Activated naive CD8-positive, alpha-beta T cell treated with anti-CD3 and anti-CD28 coated beads, Interleukin-2, amount 50 U/mL, for 24 hours (primary cell): ENCODE measurements around the gene UBR1.
"Not testable (repeated sequence)": the region's sequence is repeated elsewhere in the genome, so short reads cannot be mapped to it uniquely, and the experiment has no call there.

Source experiments
- ATAC-seq: fragments of 150-1000 bp; cut with Tn5 transposase; one replicate; pipeline ENCODE4 v1.10.0; 2021
- DNase-seq: peaks from one replicate; pipeline ENCODE4 v3.0.0; 2021
- H3K27ac Mint-ChIP-seq: one replicate; pipeline ENCODE4 v1.8.0; 2021; ENCODE audit warnings: mild to moderate bottlenecking, mixed read lengths
- H3K27me3 Mint-ChIP-seq: one replicate; pipeline ENCODE4 v1.8.0; 2021; ENCODE audit warnings: mixed read lengths
- H3K36me3 Mint-ChIP-seq: one replicate; pipeline ENCODE4 v1.8.0; 2021; ENCODE audit warnings: low read depth, mixed read lengths
- H3K4me1 Mint-ChIP-seq: one replicate; pipeline ENCODE4 v1.8.0; 2021; ENCODE audit warnings: mixed read lengths
- H3K4me3 Mint-ChIP-seq: one replicate; pipeline ENCODE4 v1.8.0; 2021; ENCODE audit warnings: mild to moderate bottlenecking, moderate library complexity, mixed read lengths
- H3K9me3 Mint-ChIP-seq: one replicate; pipeline ENCODE4 v1.8.0; 2021; ENCODE audit warnings: mixed read lengths

UBR1 gene

GRCh38 chr15:43052860-43053259 is 53.0 kb downstream of the UBR1 start:
- H3K27me3 Mint-ChIP-seq, result no peaks in the 10 kb centered on the region
- no peak overlapping the region for H3K4me3 Mint-ChIP-seq
- no peaks in the 10 kb centered on the region for H3K9me3 Mint-ChIP-seq
- H3K36me3 Mint-ChIP-seq, result peaks cover 37% of the 10 kb centered on the region
- no peak overlapping the region for H3K27ac Mint-ChIP-seq
- no peak for ATAC-seq
- H3K4me1 Mint-ChIP-seq, result no peaks in the 10 kb centered on the region
- no peak for DNase-seq

DNA sequence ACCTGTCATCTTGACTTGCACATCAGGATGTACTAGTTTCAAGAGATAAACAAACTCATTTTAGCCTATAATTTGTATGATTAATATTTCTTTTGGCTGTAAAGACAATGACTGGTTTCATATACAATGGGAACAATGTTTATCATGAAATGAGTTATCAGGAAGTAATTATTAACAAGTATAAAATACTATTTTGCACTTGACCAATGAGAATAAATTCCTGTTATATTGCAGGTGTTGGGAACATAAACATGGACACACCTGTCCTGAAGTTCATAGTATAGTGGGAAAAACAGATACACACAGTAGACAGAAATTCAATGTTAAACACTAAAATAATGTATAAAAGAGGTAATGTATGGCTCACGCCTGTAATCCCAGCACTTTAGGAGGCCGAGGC is 56.9 kb downstream of the UBR1 start:
- peaks cover 40% of the 10 kb centered on the region for H3K36me3 Mint-ChIP-seq
- DNase-seq (no peak), ATAC-seq (no peak)
- no peaks in the 10 kb centered on the region for H3K9me3 Mint-ChIP-seq
- no peak overlapping the region for H3K4me3 Mint-ChIP-seq
- H3K4me1 Mint-ChIP-seq, result no peaks in the 10 kb centered on the region
- no peaks in the 10 kb centered on the region for H3K27me3 Mint-ChIP-seq
- no peak overlapping the region for H3K27ac Mint-ChIP-seq

- H3K27me3 Mint-ChIP-seq, result no peaks in the 10 kb centered on the region
- H3K27ac Mint-ChIP-seq, result no peak overlapping the region
- H3K36me3 Mint-ChIP-seq, result peaks cover 50% of the 10 kb centered on the region
- peaks cover 4% of the 10 kb centered on the region for H3K9me3 Mint-ChIP-seq
- H3K4me1 Mint-ChIP-seq, result no peaks in the 10 kb centered on the region
- ATAC-seq, result no peak
- no peak overlapping the region for H3K4me3 Mint-ChIP-seq
- no peak for DNase-seq
These were observed 59.4 kb downstream of the UBR1 start for GRCh38 chr15:43046484-43046883.

GRCh38 chr15:43042885-43043284 is 63.0 kb downstream of the UBR1 start:
- no peak for ATAC-seq
- peaks cover 4% of the 10 kb centered on the region for H3K9me3 Mint-ChIP-seq
- H3K27ac Mint-ChIP-seq, result no peak overlapping the region
- H3K36me3 Mint-ChIP-seq, result peaks cover 58% of the 10 kb centered on the region
- no peak overlapping the region for H3K4me3 Mint-ChIP-seq
- H3K27me3 Mint-ChIP-seq, result no peaks in the 10 kb centered on the region
- no peaks in the 10 kb centered on the region for H3K4me1 Mint-ChIP-seq
- no peak for DNase-seq

DNA sequence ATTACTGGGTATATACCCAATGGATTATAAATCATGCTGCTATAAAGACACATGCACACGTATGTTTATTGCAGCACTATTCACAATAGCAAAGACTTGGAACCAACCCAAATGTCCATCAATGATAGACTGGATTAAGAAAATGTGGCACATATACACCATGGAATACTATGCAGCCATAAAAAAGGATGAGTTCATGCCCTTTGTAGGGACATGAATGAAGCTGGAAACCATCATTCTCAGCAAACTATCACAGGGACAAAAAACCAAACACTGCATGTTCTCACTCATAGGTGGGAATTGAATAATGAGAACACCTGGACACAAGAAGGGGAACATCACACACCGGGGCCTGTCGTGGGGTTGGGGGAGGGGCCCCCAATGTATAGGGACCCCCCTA is 64.8 kb downstream of the UBR1 start:
- not testable (repeated sequence) for H3K27me3 Mint-ChIP-seq, H3K9me3 Mint-ChIP-seq, ATAC-seq, DNase-seq, H3K4me3 Mint-ChIP-seq, H3K4me1 Mint-ChIP-seq, H3K27ac Mint-ChIP-seq
- H3K36me3 Mint-ChIP-seq, result peaks cover 60% of the 10 kb centered on the region

DNA sequence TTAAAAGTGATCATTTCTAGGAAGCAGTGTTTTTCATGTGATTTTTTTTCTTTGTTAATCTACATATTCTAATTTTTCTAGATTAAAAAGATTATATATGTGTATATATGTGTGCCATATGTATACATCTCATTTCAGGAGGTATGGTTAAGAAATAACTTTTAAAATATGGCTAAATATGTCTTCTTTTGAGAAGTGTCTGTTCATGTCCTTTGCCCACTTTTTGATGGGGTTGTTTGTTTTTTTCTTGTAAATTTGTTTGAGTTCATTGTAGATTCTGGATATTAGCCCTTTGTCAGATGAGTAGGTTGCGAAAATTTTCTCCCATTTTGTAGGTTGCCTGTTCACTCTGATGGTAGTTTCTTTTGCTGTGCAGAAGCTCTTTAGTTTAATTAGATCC is 70.6 kb downstream of the UBR1 start:
- not testable (repeated sequence) for H3K4me3 Mint-ChIP-seq, DNase-seq, H3K9me3 Mint-ChIP-seq, ATAC-seq, H3K27ac Mint-ChIP-seq, H3K4me1 Mint-ChIP-seq, H3K27me3 Mint-ChIP-seq
- H3K36me3 Mint-ChIP-seq, result peaks cover 36% of the 10 kb centered on the region

DNA sequence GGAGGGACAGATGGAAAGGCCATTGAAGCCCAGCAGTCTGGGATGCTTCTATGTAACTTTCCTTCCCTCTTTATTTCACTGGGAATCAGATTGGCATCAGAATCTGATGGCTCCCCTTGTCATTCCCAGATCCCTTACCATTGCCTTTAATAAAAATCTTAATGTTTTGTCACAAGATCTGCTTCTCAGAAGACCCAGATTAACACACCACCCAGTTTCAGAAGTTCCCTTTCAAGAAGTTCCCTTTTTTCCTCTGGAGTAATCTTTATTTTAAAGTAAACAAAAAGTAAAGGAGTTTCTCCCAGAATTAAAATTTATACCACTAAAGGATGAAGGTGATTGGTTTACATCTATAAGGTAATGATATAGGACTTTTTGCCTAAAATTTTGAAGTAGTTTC is 76.4 kb downstream of the UBR1 start:
- ATAC-seq, result no peak
- H3K27me3 Mint-ChIP-seq, result no peaks in the 10 kb centered on the region
- H3K4me1 Mint-ChIP-seq, result no peaks in the 10 kb centered on the region
- peaks cover 27% of the 10 kb centered on the region for H3K36me3 Mint-ChIP-seq
- H3K9me3 Mint-ChIP-seq, result no peaks in the 10 kb centered on the region
- no peak overlapping the region for H3K4me3 Mint-ChIP-seq
- H3K27ac Mint-ChIP-seq, result no peak overlapping the region
- no peak for DNase-seq

GRCh38 chr15:43025150-43025549 is 80.7 kb downstream of the UBR1 start:
- H3K36me3 Mint-ChIP-seq, result peaks cover 39% of the 10 kb centered on the region
- ATAC-seq, result no peak
- no peak overlapping the region for H3K27ac Mint-ChIP-seq

DNA sequence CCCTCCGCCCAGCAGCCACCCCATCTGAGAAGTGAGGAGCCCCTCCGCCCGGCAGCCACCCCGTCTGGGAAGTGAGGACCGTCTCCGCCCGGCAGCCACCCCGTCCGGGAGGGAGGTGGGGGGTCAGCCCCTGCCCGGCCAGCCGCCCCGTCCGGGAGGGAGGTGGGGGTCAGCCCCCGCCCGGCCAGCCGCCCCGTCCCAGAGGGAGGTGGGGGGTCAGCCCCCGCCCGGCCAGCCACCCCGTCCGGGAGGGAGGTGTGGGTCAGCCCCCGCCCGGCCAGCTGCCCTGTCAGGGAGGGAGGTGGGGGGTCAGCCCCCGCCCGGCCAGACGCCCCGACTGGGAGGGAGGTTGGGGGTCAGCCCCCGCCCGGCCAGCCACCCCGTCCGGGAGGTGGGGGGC is 91.2 kb downstream of the UBR1 start:
- peaks cover 39% of the 10 kb centered on the region for H3K36me3 Mint-ChIP-seq
- not testable (repeated sequence) for H3K27me3 Mint-ChIP-seq, H3K9me3 Mint-ChIP-seq, H3K4me1 Mint-ChIP-seq, ATAC-seq, H3K27ac Mint-ChIP-seq, H3K4me3 Mint-ChIP-seq, DNase-seq

More at GRCh38 chr15:43025150-43025549, 80.7 kb downstream of the UBR1 start:
- H3K27me3 Mint-ChIP-seq, result no peaks in the 10 kb centered on the region
- H3K4me3 Mint-ChIP-seq, result no peak overlapping the region
- H3K9me3 Mint-ChIP-seq, result no peaks in the 10 kb centered on the region
- no peaks in the 10 kb centered on the region for H3K4me1 Mint-ChIP-seq
- DNase-seq, result no peak

DNA sequence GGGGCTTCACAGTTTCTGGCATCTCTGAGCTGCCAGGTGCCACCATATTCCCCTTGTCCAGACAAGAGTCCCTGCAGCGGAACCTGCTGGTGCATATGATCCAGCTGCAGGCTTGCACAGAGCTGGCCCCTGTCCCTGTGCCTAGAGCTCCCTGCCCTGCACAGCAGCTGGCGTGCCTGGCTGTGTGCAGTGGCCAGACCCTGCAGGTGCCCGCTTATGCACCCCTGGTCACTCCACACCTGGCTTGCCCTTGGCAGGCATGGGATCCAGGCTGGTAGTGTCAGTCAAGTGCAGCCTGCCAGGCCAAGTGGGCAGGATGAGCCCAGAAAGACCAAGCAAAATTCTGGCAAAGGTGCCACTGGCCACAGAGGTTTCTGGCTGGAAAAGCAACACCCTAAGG is 96.6 kb downstream of the UBR1 start:
- DNase-seq, result no peak
- no peak for ATAC-seq
- H3K4me1 Mint-ChIP-seq, result no peaks in the 10 kb centered on the region
- H3K36me3 Mint-ChIP-seq, result peaks cover 45% of the 10 kb centered on the region
- H3K27me3 Mint-ChIP-seq, result no peaks in the 10 kb centered on the region
- no peak overlapping the region for H3K27ac Mint-ChIP-seq
- no peaks in the 10 kb centered on the region for H3K9me3 Mint-ChIP-seq
- no peak overlapping the region for H3K4me3 Mint-ChIP-seq

DNA sequence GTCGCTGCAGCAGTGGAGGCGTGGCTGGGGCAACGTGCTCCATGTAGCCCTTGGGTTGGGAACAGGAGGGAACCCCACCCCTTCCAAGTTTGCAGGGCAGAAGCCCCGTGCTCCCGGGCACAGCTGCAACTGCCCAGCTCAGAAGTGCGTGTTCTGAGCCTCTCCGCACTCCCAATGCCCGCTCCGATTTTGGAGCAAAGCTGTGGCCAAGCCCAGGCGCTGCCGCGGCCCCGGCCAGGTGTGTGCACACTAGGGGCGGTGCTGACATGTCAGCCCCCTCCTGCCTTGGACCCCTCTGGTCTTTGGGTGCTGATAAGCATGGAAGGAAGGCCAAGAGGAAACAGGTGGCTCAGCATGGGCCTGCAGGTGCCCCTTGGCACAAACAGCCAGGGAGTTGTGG is 97.7 kb downstream of the UBR1 start:
- no peaks in the 10 kb centered on the region for H3K9me3 Mint-ChIP-seq
- no peaks in the 10 kb centered on the region for H3K27me3 Mint-ChIP-seq
- ATAC-seq (no peak), DNase-seq (no peak)
- no peak overlapping the region for H3K27ac Mint-ChIP-seq
- no peaks in the 10 kb centered on the region for H3K4me1 Mint-ChIP-seq
- H3K36me3 Mint-ChIP-seq, result peaks cover 51% of the 10 kb centered on the region
- no peak overlapping the region for H3K4me3 Mint-ChIP-seq

GRCh38 chr15:43007551-43007950 is 98.3 kb downstream of the UBR1 start:
- Mint-ChIP-seq H3K4me3 (no peak overlapping the region), H3K36me3 (peaks cover 51% of the 10 kb centered on the region), H3K4me1 (no peaks in the 10 kb centered on the region), H3K27me3 (no peaks in the 10 kb centered on the region), H3K9me3 (no peaks in the 10 kb centered on the region), H3K27ac (no peak overlapping the region)
- DNase-seq (no peak), ATAC-seq (no peak)

GRCh38 chr15:43006991-43007390 is 98.8 kb downstream of the UBR1 start:
- peaks cover 48% of the 10 kb centered on the region for H3K36me3 Mint-ChIP-seq
- H3K4me3 Mint-ChIP-seq, result no peak overlapping the region
- no peak for ATAC-seq

DNA sequence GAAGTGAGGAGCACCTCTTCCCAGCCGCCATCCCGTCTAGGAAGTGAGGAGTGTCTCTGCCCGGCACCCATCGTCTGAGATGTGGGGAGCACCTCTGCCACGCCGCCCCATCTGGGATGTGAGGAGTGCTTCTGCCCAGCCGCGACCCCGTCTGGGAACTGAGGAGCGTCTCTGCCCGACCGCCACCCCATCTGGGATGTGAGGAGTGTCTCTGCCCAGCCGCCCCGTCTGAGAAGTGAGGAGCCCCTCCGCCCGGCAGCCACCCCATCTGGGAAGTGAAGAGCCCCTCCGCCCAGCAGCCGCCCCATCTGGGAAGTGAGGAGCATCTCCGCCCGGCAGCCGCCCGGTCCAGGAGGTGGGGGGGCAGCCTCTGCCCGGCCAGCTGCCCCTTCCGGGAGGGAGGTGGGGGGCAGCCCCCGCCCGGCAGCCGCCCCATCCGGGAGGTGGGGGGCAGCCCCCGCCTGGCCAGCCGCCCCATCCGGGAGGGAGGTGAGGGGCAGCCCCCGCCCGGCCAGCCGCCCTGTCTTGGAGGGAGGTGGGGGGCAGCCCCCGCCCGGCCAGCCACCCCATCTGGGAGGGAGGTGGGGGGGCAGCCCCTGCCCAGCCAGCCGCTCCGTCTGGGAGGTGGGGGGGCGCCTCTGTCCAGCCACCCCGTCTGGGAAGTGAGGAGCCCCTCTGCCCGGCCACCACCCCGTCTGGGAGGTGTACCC is 100.8 kb downstream of the UBR1 start:
- H3K27me3 Mint-ChIP-seq, H3K4me3 Mint-ChIP-seq, H3K27ac Mint-ChIP-seq, H3K9me3 Mint-ChIP-seq, H3K4me1 Mint-ChIP-seq, DNase-seq, ATAC-seq: not testable (repeated sequence)
- H3K36me3 Mint-ChIP-seq, result peaks cover 34% of the 10 kb centered on the region

More at GRCh38 chr15:43006991-43007390, 98.8 kb downstream of the UBR1 start:
- H3K4me1 Mint-ChIP-seq, result no peaks in the 10 kb centered on the region
- no peaks in the 10 kb centered on the region for H3K9me3 Mint-ChIP-seq
- no peaks in the 10 kb centered on the region for H3K27me3 Mint-ChIP-seq
- DNase-seq, result no peak
- no peak overlapping the region for H3K27ac Mint-ChIP-seq

DNA sequence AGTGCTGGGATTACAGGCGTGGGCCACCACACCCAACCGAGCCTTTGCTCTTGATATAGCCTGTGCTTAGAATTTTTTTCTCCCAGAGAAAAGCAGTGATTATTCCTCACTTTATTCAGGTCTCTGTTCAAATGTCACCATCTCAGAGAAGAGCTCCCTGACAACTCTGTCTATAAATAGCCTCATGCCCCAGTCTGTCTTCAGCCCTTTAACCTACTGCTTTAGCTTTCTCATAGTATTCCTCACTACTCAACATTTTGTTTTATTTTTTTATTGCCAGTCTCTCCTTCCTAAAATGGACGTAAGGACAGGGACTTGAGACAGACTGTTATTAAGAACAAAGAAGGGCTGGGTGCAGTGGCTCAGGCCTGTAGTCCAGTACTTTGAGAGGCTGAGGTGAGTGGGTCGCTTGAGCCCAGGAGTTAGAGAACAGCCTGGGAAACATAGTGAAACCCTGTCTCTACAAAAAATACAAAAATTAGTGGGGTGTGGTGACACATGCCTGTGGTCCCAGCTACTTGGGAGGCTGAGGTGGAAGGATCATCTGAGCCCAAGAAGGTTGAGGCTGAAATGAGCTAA is 106.5 kb downstream of the UBR1 start:
- no peak overlapping the region for H3K4me3 Mint-ChIP-seq
- no peak overlapping the region for H3K27ac Mint-ChIP-seq
- no peaks in the 10 kb centered on the region for H3K9me3 Mint-ChIP-seq
- DNase-seq (no peak), ATAC-seq (no peak)
- H3K36me3 Mint-ChIP-seq, result peaks cover 27% of the 10 kb centered on the region
- H3K4me1 Mint-ChIP-seq, result no peaks in the 10 kb centered on the region
- no peaks in the 10 kb centered on the region for H3K27me3 Mint-ChIP-seq
